ENCODE data around the gene FBP1.

The FBP1 gene

DNA sequence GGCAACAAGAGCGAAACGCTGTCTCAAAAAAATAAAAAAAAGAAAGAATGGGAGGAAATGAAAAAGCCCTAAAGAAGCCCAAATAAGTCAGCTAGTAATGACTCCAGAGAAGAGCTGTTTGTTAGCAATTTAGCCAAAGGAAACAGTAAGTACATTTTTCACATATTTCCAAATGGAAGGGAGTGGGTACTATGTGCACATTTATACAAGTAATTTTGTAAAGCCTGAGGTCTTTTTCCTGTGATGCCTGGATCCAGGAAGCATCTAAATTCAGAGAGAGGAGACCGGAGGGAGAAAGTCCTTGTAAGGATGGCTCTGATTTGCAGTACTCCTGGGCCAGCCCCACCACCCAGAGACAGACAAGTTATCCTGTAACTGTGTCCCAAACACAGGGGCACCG, 14.7 kb downstream of the FBP1 start:
- TF ChIP-seq, protein P1, sequence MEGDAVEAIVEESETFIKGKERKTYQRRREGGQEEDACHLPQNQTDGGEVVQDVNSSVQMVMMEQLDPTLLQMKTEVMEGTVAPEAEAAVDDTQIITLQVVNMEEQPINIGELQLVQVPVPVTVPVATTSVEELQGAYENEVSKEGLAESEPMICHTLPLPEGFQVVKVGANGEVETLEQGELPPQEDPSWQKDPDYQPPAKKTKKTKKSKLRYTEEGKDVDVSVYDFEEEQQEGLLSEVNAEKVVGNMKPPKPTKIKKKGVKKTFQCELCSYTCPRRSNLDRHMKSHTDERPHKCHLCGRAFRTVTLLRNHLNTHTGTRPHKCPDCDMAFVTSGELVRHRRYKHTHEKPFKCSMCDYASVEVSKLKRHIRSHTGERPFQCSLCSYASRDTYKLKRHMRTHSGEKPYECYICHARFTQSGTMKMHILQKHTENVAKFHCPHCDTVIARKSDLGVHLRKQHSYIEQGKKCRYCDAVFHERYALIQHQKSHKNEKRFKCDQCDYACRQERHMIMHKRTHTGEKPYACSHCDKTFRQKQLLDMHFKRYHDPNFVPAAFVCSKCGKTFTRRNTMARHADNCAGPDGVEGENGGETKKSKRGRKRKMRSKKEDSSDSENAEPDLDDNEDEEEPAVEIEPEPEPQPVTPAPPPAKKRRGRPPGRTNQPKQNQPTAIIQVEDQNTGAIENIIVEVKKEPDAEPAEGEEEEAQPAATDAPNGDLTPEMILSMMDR (IDR thresholded peaks at IDR 0.05; ENCODE audit: low read depth, low read length) = no peak
- H3K36me3 ChIP-seq = no peaks in the 10 kb centered on the region
- no peaks in the 10 kb centered on the region for H3K9me3 ChIP-seq (ENCODE audit: severe bottlenecking)
- no peak overlapping the region for H3K27ac ChIP-seq
- DNase-seq = no peak
- H3K27me3 ChIP-seq (ENCODE audit: insufficient read depth, low read depth, severe bottlenecking) = no peaks in the 10 kb centered on the region
- H3K4me3 ChIP-seq (ENCODE audit: low read depth, low read length) = no peak overlapping the region

DNA sequence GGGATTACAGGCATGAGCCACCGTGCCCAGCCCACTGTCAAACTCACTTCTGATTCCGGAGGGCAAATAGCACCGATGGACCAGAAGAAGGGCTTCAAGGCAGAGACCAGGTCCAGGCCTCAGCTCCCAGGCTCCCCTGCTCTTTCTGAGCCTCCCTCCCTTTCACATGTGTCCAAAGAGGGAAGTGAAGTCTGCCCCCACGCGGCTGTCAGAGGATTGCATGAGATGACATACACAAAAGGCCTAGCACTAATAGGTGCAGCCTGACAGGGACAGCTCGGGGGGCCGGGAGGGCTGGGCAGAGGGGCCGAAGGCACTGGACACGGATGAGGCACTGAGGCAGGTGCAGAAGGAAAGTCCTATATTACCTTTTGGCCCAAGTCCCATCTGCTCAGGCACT, 16.1 kb downstream of the FBP1 start:
- TF ChIP-seq, protein P1 (IDR thresholded peaks at IDR 0.05; ENCODE audit: low read depth, low read length) = peak; percentile 60
- Histone ChIP-seq H3K9me3 (ENCODE audit: severe bottlenecking) (no peaks in the 10 kb centered on the region), H3K27me3 (ENCODE audit: insufficient read depth, low read depth, severe bottlenecking) (no peaks in the 10 kb centered on the region), H3K27ac (no peak overlapping the region), H3K4me3 (ENCODE audit: low read depth, low read length) (no peak overlapping the region), H3K36me3 (no peaks in the 10 kb centered on the region)
- DNase-seq = peak; percentile 68

- Histone ChIP-seq H3K27ac (no peak overlapping the region), H3K27me3 (ENCODE audit: insufficient read depth, low read depth, severe bottlenecking) (no peaks in the 10 kb centered on the region), H3K36me3 (no peaks in the 10 kb centered on the region), H3K9me3 (ENCODE audit: severe bottlenecking) (no peaks in the 10 kb centered on the region), H3K4me3 (ENCODE audit: low read depth, low read length) (no peak overlapping the region)
- TF ChIP-seq, protein P1 (IDR thresholded peaks at IDR 0.05; ENCODE audit: low read depth, low read length) = no peak
- DNase-seq = no peak
Observed at GRCh38 chr9:94622087-94622800, 17.1 kb downstream of the FBP1 start.

GRCh38 chr9:94619026-94619425, 20.3 kb downstream of the FBP1 start:
- Histone ChIP-seq H3K36me3 (no peaks in the 10 kb centered on the region), H3K4me3 (ENCODE audit: low read depth, low read length) (no peak overlapping the region), H3K27ac (no peak overlapping the region), H3K27me3 (ENCODE audit: insufficient read depth, low read depth, severe bottlenecking) (no peaks in the 10 kb centered on the region), H3K9me3 (ENCODE audit: severe bottlenecking) (no peaks in the 10 kb centered on the region)
- TF ChIP-seq, protein P1 (IDR thresholded peaks at IDR 0.05; ENCODE audit: low read depth, low read length) = no peak
- DNase-seq = no peak

- no peak for DNase-seq
- Histone ChIP-seq H3K36me3 (no peaks in the 10 kb centered on the region), H3K27me3 (ENCODE audit: insufficient read depth, low read depth, severe bottlenecking) (no peaks in the 10 kb centered on the region), H3K9me3 (ENCODE audit: severe bottlenecking) (no peaks in the 10 kb centered on the region), H3K4me3 (ENCODE audit: low read depth, low read length) (no peak overlapping the region), H3K27ac (no peak overlapping the region)
- TF ChIP-seq, protein P1 (IDR thresholded peaks at IDR 0.05; ENCODE audit: low read depth, low read length) = no peak
Observed at GRCh38 chr9:94613003-94613402, 26.3 kb downstream of the FBP1 start.

DNA sequence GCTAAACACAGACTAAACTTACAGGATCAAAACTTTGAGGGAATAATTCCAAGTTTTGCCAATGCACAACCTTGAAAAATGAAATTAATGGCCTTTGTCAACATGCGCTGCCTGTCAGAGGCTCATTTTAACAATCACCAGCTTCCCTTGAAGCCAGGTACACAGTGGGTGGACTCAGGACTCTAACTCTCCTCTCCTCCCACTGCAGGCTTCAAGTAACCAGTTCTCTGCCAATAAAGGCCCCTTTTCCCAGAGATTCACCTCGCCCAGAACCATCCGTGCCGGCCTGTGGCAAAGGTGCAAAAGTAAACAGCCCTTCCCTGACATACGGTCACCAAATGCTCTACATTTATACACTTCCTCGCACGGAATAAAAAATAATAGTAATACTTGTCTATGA, 27.2 kb downstream of the FBP1 start:
- H3K36me3 ChIP-seq = no peaks in the 10 kb centered on the region
- no peak overlapping the region for H3K27ac ChIP-seq
- no peaks in the 10 kb centered on the region for H3K9me3 ChIP-seq (ENCODE audit: severe bottlenecking)
- H3K4me3 ChIP-seq (ENCODE audit: low read depth, low read length) = no peak overlapping the region
- TF ChIP-seq, protein P1 (IDR thresholded peaks at IDR 0.05; ENCODE audit: low read depth, low read length) = no peak
- no peaks in the 10 kb centered on the region for H3K27me3 ChIP-seq (ENCODE audit: insufficient read depth, low read depth, severe bottlenecking)
- DNase-seq = no peak

All from WERI-Rb-1 (cell line).